WTC11 (cell line): ENCODE data around the gene PRR5. TPM values are rescaled to one million over a fixed set of nuclear protein-coding genes. Genes with fewer than 3 reads are reported as not detected.
A peak's percentile ranks its signal among the peaks of the same experiment; 100 is the strongest.

Source experiments
- ATAC-seq: fragments of 200-7000 bp; cut with Tn5 transposase; 2 replicates; pipeline ENCODE4 v1.10.0; 2021; ENCODE audit warnings: mild to moderate bottlenecking, moderate library complexity
- CTCF ChIA-PET: fragments of 300-600 bp; sonication (Branson Sonifier 250); formaldehyde crosslinking; loops from one replicate; lab custom pipeline; 2021; ENCODE audit warnings: antibody characterized with exemption; lab: Charles Lee
- POLR2A ChIA-PET: fragments of 350-600 bp; sonication (Branson Sonifier 250); formaldehyde crosslinking; loops from one replicate; lab custom pipeline; 2021; ENCODE audit warnings: antibody characterized with exemption; lab: Charles Lee
- DNase-seq: peaks from one replicate; pipeline ENCODE4 v3.0.0; 2021; ENCODE audit warnings: low spot score
- H3K27ac Mint-ChIP-seq: 2 replicates; pipeline ENCODE4 v1.8.0; 2021; ENCODE audit warnings: mixed read lengths
- H3K27me3 Mint-ChIP-seq: 2 replicates; pipeline ENCODE4 v1.8.0; 2021; ENCODE audit warnings: low read depth, mild to moderate bottlenecking, moderate library complexity, mixed read lengths
- H3K36me3 Mint-ChIP-seq: 2 replicates; pipeline ENCODE4 v1.8.0; 2021; ENCODE audit warnings: mixed read lengths
- H3K4me1 Mint-ChIP-seq: 2 replicates; pipeline ENCODE4 v1.8.0; 2022; ENCODE audit warnings: mixed read lengths
- H3K4me3 Mint-ChIP-seq: 2 replicates; pipeline ENCODE4 v1.8.0; 2021; ENCODE audit warnings: mild to moderate bottlenecking, moderate library complexity, mixed read lengths
- H3K9me3 Mint-ChIP-seq: 2 replicates; pipeline ENCODE4 v1.8.0; 2021; ENCODE audit warnings: mixed read lengths
- CBFB ChIP-seq: sonication (generic); formaldehyde crosslinking; IDR thresholded peaks from 2 replicates; pipeline ENCODE4 v1.8.1; 2022; ENCODE audit warnings: mild to moderate bottlenecking, low read depth, missing genetic modification reagents
- ELF4 ChIP-seq: sonication (generic); formaldehyde crosslinking; IDR thresholded peaks from 2 replicates; pipeline ENCODE4 v1.8.1; 2022; ENCODE audit warnings: low read depth, mild to moderate bottlenecking, moderate library complexity, missing genetic modification reagents
- EMX1 ChIP-seq: fragments of 250-450 bp; sonication (Bioruptor Pico); IDR thresholded peaks from 2 replicates; pipeline ENCODE4 v1.8.0; 2021; ENCODE audit warnings: mild to moderate bottlenecking
- SP1 ChIP-seq: sonication (generic); formaldehyde crosslinking; conservative IDR thresholded peaks from 2 replicates; pipeline ENCODE4 v1.8.1; 2022; ENCODE audit warnings: missing genetic modification reagents
- ZNF263 ChIP-seq: sonication (generic); formaldehyde crosslinking; IDR thresholded peaks from 2 replicates; pipeline ENCODE4 v1.8.1; 2022; ENCODE audit warnings: low read depth, mild to moderate bottlenecking, moderate library complexity, missing genetic modification reagents
- total RNA-seq: library from RNA; stranded (reverse); gene quantifications from 3 replicates; pipeline ENCODE4 v1.2.3, GENCODE V29; 2021
- TF ChIP-seq, protein P1 (sequence below): sonication (generic); formaldehyde crosslinking; IDR thresholded peaks from 2 replicates; pipeline ENCODE4 v1.8.1; 2022; ENCODE audit warnings: missing genetic modification reagents, borderline replicate concordance
- TF ChIP-seq, protein P2 (sequence below): sonication (generic); formaldehyde crosslinking; IDR thresholded peaks from 2 replicates; pipeline ENCODE4 v1.8.0; 2023; ENCODE audit warnings: missing genetic modification reagents
- TF ChIP-seq, protein P3 (sequence below): fragments of 200-600 bp; IDR thresholded peaks from 2 replicates; pipeline ENCODE4 v1.8.0; 2022; ENCODE audit warnings: antibody characterized with exemption
- TF ChIP-seq, protein P4 (sequence below): sonication (generic); formaldehyde crosslinking; IDR thresholded peaks from 2 replicates; pipeline ENCODE4 v1.8.0; 2022; ENCODE audit warnings: mild to moderate bottlenecking, missing genetic modification reagents
- TF ChIP-seq, protein P5 (sequence below): sonication (generic); formaldehyde crosslinking; IDR thresholded peaks from 2 replicates; pipeline ENCODE4 v1.8.1; 2023; ENCODE audit warnings: mild to moderate bottlenecking, missing genetic modification reagents, borderline replicate concordance
- TF ChIP-seq, protein P6 (sequence below): sonication (generic); formaldehyde crosslinking; IDR thresholded peaks from 2 replicates; pipeline ENCODE4 v1.8.0; 2022; ENCODE audit warnings: mild to moderate bottlenecking, missing genetic modification reagents

Gene PRR5
- total RNA-seq, 1 experiment from 2014 or later = 15.6 TPM

DNA sequence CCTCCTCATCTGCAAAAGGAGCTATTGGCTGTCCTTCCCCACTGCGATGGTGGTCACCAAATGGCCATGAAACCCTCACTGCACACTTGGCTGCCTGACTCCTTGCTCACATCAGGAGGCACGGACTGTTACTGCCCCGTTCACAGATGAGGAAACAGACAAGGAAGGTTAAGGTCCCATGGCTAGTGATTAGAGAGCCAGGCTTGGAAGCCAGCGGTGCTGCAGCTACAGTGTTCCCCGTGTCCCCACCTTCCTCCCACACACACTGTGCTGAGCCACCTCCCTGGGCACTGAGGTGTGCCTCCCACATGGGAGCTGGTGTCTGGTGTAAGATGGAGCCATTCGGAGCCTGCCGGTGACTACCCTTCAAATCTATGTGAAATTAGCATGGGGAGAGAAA lies 53.0 kb downstream of the PRR5 start:
- POLR2A ChIA-PET = interaction anchor here (1.2 kb wide), 1 partner anchor 25 kb away, joined by 3 read pairs; no protein-coding TSS in a partner anchor
- Mint-ChIP-seq H3K27me3 (0 out of 2 replicates have a peak, but pooled peaks cover under 1% of the 10 kb centered on the region), H3K4me3 (peak overlapping the region; percentile 57), H3K4me1 (peaks cover 53% of the 10 kb centered on the region), H3K36me3 (no peaks in the 10 kb centered on the region; the same call in 1 of the 2 replicates), H3K9me3 (peaks cover 3% of the 10 kb centered on the region; the same call in 1 of the 2 replicates), H3K27ac (peak overlapping the region; percentile 67; the same call in 1 of the 2 replicates)
- no peak for ATAC-seq
- TF ChIP-seq, protein P1, sequence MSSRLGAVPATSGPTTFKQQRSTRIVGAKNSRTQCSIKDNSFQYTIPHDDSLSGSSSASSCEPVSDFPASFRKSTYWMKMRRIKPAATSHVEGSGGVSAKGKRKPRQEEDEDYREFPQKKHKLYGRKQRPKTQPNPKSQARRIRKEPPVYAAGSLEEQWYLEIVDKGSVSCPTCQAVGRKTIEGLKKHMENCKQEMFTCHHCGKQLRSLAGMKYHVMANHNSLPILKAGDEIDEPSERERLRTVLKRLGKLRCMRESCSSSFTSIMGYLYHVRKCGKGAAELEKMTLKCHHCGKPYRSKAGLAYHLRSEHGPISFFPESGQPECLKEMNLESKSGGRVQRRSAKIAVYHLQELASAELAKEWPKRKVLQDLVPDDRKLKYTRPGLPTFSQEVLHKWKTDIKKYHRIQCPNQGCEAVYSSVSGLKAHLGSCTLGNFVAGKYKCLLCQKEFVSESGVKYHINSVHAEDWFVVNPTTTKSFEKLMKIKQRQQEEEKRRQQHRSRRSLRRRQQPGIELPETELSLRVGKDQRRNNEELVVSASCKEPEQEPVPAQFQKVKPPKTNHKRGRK = no peak
- TF ChIP-seq, protein P2, sequence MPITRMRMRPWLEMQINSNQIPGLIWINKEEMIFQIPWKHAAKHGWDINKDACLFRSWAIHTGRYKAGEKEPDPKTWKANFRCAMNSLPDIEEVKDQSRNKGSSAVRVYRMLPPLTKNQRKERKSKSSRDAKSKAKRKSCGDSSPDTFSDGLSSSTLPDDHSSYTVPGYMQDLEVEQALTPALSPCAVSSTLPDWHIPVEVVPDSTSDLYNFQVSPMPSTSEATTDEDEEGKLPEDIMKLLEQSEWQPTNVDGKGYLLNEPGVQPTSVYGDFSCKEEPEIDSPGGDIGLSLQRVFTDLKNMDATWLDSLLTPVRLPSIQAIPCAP (CRISPR knock-in tag) = no peak
- no peak for TF ChIP-seq EMX1 (CRISPR knock-in tag)
- TF ChIP-seq CBFB = no peak
- no peak for TF ChIP-seq ELF4 (CRISPR knock-in tag)
- TF ChIP-seq ZNF263 (CRISPR knock-in tag) = no peak
- TF ChIP-seq, protein P3, sequence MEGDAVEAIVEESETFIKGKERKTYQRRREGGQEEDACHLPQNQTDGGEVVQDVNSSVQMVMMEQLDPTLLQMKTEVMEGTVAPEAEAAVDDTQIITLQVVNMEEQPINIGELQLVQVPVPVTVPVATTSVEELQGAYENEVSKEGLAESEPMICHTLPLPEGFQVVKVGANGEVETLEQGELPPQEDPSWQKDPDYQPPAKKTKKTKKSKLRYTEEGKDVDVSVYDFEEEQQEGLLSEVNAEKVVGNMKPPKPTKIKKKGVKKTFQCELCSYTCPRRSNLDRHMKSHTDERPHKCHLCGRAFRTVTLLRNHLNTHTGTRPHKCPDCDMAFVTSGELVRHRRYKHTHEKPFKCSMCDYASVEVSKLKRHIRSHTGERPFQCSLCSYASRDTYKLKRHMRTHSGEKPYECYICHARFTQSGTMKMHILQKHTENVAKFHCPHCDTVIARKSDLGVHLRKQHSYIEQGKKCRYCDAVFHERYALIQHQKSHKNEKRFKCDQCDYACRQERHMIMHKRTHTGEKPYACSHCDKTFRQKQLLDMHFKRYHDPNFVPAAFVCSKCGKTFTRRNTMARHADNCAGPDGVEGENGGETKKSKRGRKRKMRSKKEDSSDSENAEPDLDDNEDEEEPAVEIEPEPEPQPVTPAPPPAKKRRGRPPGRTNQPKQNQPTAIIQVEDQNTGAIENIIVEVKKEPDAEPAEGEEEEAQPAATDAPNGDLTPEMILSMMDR = no peak
- TF ChIP-seq, protein P4, sequence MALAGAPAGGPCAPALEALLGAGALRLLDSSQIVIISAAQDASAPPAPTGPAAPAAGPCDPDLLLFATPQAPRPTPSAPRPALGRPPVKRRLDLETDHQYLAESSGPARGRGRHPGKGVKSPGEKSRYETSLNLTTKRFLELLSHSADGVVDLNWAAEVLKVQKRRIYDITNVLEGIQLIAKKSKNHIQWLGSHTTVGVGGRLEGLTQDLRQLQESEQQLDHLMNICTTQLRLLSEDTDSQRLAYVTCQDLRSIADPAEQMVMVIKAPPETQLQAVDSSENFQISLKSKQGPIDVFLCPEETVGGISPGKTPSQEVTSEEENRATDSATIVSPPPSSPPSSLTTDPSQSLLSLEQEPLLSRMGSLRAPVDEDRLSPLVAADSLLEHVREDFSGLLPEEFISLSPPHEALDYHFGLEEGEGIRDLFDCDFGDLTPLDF (CRISPR knock-in tag) = no peak
- TF ChIP-seq, protein P5, sequence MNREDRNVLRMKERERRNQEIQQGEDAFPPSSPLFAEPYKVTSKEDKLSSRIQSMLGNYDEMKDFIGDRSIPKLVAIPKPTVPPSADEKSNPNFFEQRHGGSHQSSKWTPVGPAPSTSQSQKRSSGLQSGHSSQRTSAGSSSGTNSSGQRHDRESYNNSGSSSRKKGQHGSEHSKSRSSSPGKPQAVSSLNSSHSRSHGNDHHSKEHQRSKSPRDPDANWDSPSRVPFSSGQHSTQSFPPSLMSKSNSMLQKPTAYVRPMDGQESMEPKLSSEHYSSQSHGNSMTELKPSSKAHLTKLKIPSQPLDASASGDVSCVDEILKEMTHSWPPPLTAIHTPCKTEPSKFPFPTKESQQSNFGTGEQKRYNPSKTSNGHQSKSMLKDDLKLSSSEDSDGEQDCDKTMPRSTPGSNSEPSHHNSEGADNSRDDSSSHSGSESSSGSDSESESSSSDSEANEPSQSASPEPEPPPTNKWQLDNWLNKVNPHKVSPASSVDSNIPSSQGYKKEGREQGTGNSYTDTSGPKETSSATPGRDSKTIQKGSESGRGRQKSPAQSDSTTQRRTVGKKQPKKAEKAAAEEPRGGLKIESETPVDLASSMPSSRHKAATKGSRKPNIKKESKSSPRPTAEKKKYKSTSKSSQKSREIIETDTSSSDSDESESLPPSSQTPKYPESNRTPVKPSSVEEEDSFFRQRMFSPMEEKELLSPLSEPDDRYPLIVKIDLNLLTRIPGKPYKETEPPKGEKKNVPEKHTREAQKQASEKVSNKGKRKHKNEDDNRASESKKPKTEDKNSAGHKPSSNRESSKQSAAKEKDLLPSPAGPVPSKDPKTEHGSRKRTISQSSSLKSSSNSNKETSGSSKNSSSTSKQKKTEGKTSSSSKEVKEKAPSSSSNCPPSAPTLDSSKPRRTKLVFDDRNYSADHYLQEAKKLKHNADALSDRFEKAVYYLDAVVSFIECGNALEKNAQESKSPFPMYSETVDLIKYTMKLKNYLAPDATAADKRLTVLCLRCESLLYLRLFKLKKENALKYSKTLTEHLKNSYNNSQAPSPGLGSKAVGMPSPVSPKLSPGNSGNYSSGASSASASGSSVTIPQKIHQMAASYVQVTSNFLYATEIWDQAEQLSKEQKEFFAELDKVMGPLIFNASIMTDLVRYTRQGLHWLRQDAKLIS = no peak
- TF ChIP-seq SP1 (CRISPR knock-in tag) = no peak
- CTCF ChIA-PET = interaction anchor here (1.0 to 2.0 kb wide), 5 partner anchors 16 to 762 kb away, joined by 3 to 10 read pairs (median 5); no protein-coding TSS in a partner anchor
- no peak for DNase-seq

DNA sequence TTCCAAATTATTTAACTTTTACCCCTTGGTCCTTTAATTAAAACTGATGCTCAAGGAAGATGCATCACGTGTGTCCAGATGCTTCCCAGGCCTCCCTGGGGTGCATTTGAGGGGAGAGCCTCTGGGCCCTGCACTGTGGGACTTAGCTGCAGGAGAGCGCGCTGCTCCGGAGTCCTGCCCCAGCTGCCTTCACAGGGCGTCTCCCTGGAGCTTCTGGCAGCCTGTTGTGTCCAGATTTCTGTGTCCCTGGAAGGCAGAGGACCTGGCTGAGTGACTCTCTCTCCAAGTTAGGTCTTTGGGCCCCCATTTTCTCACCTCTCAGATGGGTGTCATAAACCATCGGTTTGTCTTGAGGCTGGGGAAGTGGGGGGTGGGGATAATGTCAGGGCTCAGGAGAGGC lies 53.4 kb downstream of the PRR5 start:
- ChIA-PET POLR2A (interaction anchor here (1.2 kb wide), 1 partner anchor 25 kb away, joined by 3 read pairs; no protein-coding TSS in a partner anchor), CTCF (interaction anchor here (1.5 to 2.0 kb wide), 3 partner anchors 65 to 762 kb away, joined by 4 to 10 read pairs (median 5); no protein-coding TSS in a partner anchor)
- Mint-ChIP-seq H3K4me1 (peaks cover 53% of the 10 kb centered on the region), H3K27ac (peak overlapping the region; percentile 67), H3K27me3 (no peaks in the 10 kb centered on the region), H3K9me3 (peaks cover 2% of the 10 kb centered on the region; the same call in 1 of the 2 replicates), H3K4me3 (peak overlapping the region; percentile 57), H3K36me3 (no peaks in the 10 kb centered on the region; the same call in 1 of the 2 replicates)
- ATAC-seq (0 out of 2 replicates have a peak, but pooled peaks have one; percentile 6), DNase-seq (no peak)
- TF ChIP-seq, protein P6, sequence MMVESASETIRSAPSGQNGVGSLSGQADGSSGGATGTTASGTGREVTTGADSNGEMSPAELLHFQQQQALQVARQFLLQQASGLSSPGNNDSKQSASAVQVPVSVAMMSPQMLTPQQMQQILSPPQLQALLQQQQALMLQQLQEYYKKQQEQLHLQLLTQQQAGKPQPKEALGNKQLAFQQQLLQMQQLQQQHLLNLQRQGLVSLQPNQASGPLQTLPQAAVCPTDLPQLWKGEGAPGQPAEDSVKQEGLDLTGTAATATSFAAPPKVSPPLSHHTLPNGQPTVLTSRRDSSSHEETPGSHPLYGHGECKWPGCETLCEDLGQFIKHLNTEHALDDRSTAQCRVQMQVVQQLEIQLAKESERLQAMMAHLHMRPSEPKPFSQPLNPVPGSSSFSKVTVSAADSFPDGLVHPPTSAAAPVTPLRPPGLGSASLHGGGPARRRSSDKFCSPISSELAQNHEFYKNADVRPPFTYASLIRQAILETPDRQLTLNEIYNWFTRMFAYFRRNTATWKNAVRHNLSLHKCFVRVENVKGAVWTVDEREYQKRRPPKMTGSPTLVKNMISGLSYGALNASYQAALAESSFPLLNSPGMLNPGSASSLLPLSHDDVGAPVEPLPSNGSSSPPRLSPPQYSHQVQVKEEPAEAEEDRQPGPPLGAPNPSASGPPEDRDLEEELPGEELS (CRISPR knock-in tag) = no peak
